ENCODE results near the gene FYB1. TPM values are rescaled to one million over a fixed set of nuclear protein-coding genes. Genes with fewer than 3 reads are reported as not detected.

FYB1 gene
- total RNA-seq, 1 experiment from 2014 or later: not detected

GRCh38 chr5:39118638-39119037 lies 100.7 kb downstream of the FYB1 start:
- no peak for DNase-seq (ENCODE audit: low read depth)

GRCh38 chr5:39117401-39117800 lies 102.0 kb downstream of the FYB1 start:
- DNase-seq (ENCODE audit: low read depth): peak; percentile 67

GRCh38 chr5:39116344-39117170 lies 102.8 kb downstream of the FYB1 start:
- no peak for DNase-seq (ENCODE audit: low read depth)

- DNase-seq (ENCODE audit: low read depth): no peak
Observed at GRCh38 chr5:39115644-39116343, 103.6 kb downstream of the FYB1 start.

- DNase-seq (ENCODE audit: low read depth): no peak
Observed at GRCh38 chr5:39114155-39114554, 105.2 kb downstream of the FYB1 start.

- DNase-seq (ENCODE audit: low read depth): no peak
Observed at GRCh38 chr5:39113354-39113953, 105.9 kb downstream of the FYB1 start.

- DNase-seq (ENCODE audit: low read depth): no peak
Observed at GRCh38 chr5:39109606-39110005, 109.8 kb downstream of the FYB1 start.

GRCh38 chr5:39108987-39109386 lies 110.4 kb downstream of the FYB1 start:
- no peak for DNase-seq (ENCODE audit: low read depth)

- no peak for DNase-seq (ENCODE audit: low read depth)
Observed at GRCh38 chr5:39107350-39107749, 112.0 kb downstream of the FYB1 start.

- DNase-seq (ENCODE audit: low read depth): no peak
Observed at GRCh38 chr5:39106322-39106721, 113.0 kb downstream of the FYB1 start.

GRCh38 chr5:39104221-39104620 lies 115.1 kb downstream of the FYB1 start:
- DNase-seq (ENCODE audit: low read depth): no peak

GRCh38 chr5:39102684-39103155 lies 116.6 kb downstream of the FYB1 start:
- no peak for DNase-seq (ENCODE audit: low read depth)

- peak; percentile 83 for DNase-seq (ENCODE audit: low read depth)
Observed at GRCh38 chr5:39100851-39101396, 118.4 kb downstream of the FYB1 start.

- no peak for DNase-seq (ENCODE audit: low read depth)
Observed at GRCh38 chr5:39100301-39100850, 119.0 kb downstream of the FYB1 start.

GRCh38 chr5:39099831-39100230 lies 119.5 kb downstream of the FYB1 start:
- no peak for DNase-seq (ENCODE audit: low read depth)

- peak; percentile 15 for DNase-seq (ENCODE audit: low read depth)
Observed at GRCh38 chr5:39093352-39093751, 126.0 kb downstream of the FYB1 start.

- peak; percentile 53 for DNase-seq (ENCODE audit: low read depth)
Observed at GRCh38 chr5:39092581-39093351, 126.6 kb downstream of the FYB1 start.

GRCh38 chr5:39091940-39092580 lies 127.3 kb downstream of the FYB1 start:
- no peak for DNase-seq (ENCODE audit: low read depth)

GRCh38 chr5:39083968-39084367 lies 135.4 kb downstream of the FYB1 start:
- no peak for DNase-seq (ENCODE audit: low read depth)

- no peak for DNase-seq (ENCODE audit: low read depth)
Observed at GRCh38 chr5:39082995-39083394, 136.4 kb downstream of the FYB1 start.
